GM06990 (cell line): Measurements from ENCODE around the gene GRIA3.

Experiments used
- DNase-seq: peaks from one replicate; pipeline ENCODE4 v3.0.0-alpha.2; 2011; ENCODE audit not compliant: insufficient read length; ENCODE audit errors: extremely low read depth
- H3K27me3 ChIP-seq: replicated peaks from 2 replicates; pipeline ENCODE4 v1.6.0; 2011; ENCODE audit warnings: low read length; ENCODE audit not compliant: control insufficient read depth, insufficient read depth
- H3K36me3 ChIP-seq: 2 replicates; pipeline ENCODE4 v1.5.1; 2011; ENCODE audit warnings: low read length; ENCODE audit not compliant: control insufficient read depth, insufficient read depth
- H3K4me3 ChIP-seq: replicated peaks from 2 replicates; pipeline ENCODE4 v1.5.1; 2011; ENCODE audit warnings: low read depth, mild to moderate bottlenecking, control low read depth, low read length
- CTCF ChIP-seq: IDR thresholded peaks from 2 replicates; pipeline ENCODE4 v1.5.1; 2011; ENCODE audit warnings: low read length, control low read depth, mild to moderate bottlenecking, inconsistent platforms; ENCODE audit not compliant: insufficient read depth, poor library complexity, severe bottlenecking

GRIA3 gene

GRCh38 chrX:123155327-123155726 lies 28.8 kb upstream of the GRIA3 start:
- H3K4me3 ChIP-seq = no peak overlapping the region
- no peaks in the 10 kb centered on the region for H3K27me3 ChIP-seq
- no peak for TF ChIP-seq CTCF
- DNase-seq = no peak
- H3K36me3 ChIP-seq = no peaks in the 10 kb centered on the region

GRCh38 chrX:123157586-123157985 lies 26.5 kb upstream of the GRIA3 start:
- no peak for DNase-seq
- no peaks in the 10 kb centered on the region for H3K36me3 ChIP-seq
- TF ChIP-seq CTCF = no peak
- H3K4me3 ChIP-seq = no peak overlapping the region
- H3K27me3 ChIP-seq = no peaks in the 10 kb centered on the region

GRCh38 chrX:123159403-123159802 lies 24.7 kb upstream of the GRIA3 start:
- Histone ChIP-seq H3K27me3 (no peaks in the 10 kb centered on the region), H3K36me3 (no peaks in the 10 kb centered on the region), H3K4me3 (no peak overlapping the region)
- DNase-seq = no peak
- no peak for TF ChIP-seq CTCF

- H3K27me3 ChIP-seq = no peaks in the 10 kb centered on the region
- no peak for TF ChIP-seq CTCF
- no peak for DNase-seq
- no peak overlapping the region for H3K4me3 ChIP-seq
- no peaks in the 10 kb centered on the region for H3K36me3 ChIP-seq
Observed at GRCh38 chrX:123167621-123168020, 16.5 kb upstream of the GRIA3 start.

GRCh38 chrX:123169247-123169901 lies 14.7 kb upstream of the GRIA3 start:
- H3K36me3 ChIP-seq = no peaks in the 10 kb centered on the region
- no peak overlapping the region for H3K4me3 ChIP-seq
- H3K27me3 ChIP-seq = no peaks in the 10 kb centered on the region
- no peak for DNase-seq
- TF ChIP-seq CTCF = no peak

GRCh38 chrX:123170546-123170945 lies 13.5 kb upstream of the GRIA3 start:
- TF ChIP-seq CTCF = no peak
- DNase-seq = no peak
- H3K36me3 ChIP-seq = no peaks in the 10 kb centered on the region
- no peaks in the 10 kb centered on the region for H3K27me3 ChIP-seq
- no peak overlapping the region for H3K4me3 ChIP-seq
